Pancreas (tissue), 10 donors: ENCODE measurements around the gene CRYBA4. TPM values are rescaled to one million over a fixed set of nuclear protein-coding genes. Genes with fewer than 3 reads are reported as not detected.

Source experiments
- ATAC-seq, 4 donors: fragments of 200-7000 bp; cut with Tn5 transposase; one replicate each; pipeline versions ENCODE4 v1.8.0 to v1.9.1; 2020; ENCODE audit warnings: mild to moderate bottlenecking in 4 of 4, moderate library complexity in 4 of 4
- DNase-seq, 6 donors: peaks; one replicate each; pipeline ENCODE4 v3.0.0-alpha.2; 2020
- FAIRE-seq: peaks from 2 replicates; lab custom pipeline; 2012; peaks lifted over from hg19 to GRCh38; lab: Jason Lieb, UNC
- H3K27ac ChIP-seq, 4 donors: fragments of 200-600 bp; sonication (generic); 1 replicate in 3 of 4; 2 replicates in 1 of 4; pipeline versions ENCODE4 v1.5.0 to v1.8.0; 2020
- H3K27me3 ChIP-seq, 4 donors: fragments of 200-600 bp; one replicate each; pipeline ENCODE4 v1.8.0; 2021
- H3K36me3 ChIP-seq, 3 donors: fragments of 200-600 bp; sonication (generic) in 1 of 3; one replicate each; pipeline versions ENCODE4 v1.5.0 to v1.8.0; 2020 to 2021
- H3K4me1 ChIP-seq, 3 donors: fragments of 200-600 bp; one replicate each; pipeline ENCODE4 v1.8.0; 2021
- H3K4me3 ChIP-seq, 4 donors: fragments of 200-600 bp; sonication (generic) in 2 of 4; one replicate each; pipeline versions ENCODE4 v1.5.0 to v1.8.0; 2020 to 2021
- H3K9me3 ChIP-seq, 4 donors: fragments of 200-600 bp; one replicate each; pipeline ENCODE4 v1.8.0; 2021
- CTCF ChIP-seq, 4 donors: fragments of 200-600 bp; sonication (generic) in 3 of 4; IDR thresholded peaks; one replicate each; pipeline versions ENCODE4 v1.5.0 to v1.8.0; 2021; ENCODE audit warnings: antibody characterized with exemption in 4 of 4
- WGBS, 2 donors: extraction: QIAGEN DNeasy Blood & Tissue Kit; methylation state at CpG; one replicate each; pipeline ENCODE4 v1.1.7; 2013; 5-methylcytosine and 5-hydroxymethylcytosine counted together
- intact Hi-C, 3 donors: fragments of 100-400 bp; cut with DNase I; formaldehyde crosslinking; loops; one replicate each; pipeline versions ENCODE4 v1.11.1 to v1.14.2; 2022
- polyA plus RNA-seq, 2 donors: library from polyadenylated mRNA; stranded (reverse); fragments of 200-250 nt; gene quantifications; one replicate each; pipeline ENCODE4 v1.2.3, GENCODE V29; 2013
- total RNA-seq, 6 donors: library from RNA; stranded (reverse); fragmentation: NEBNext Ultra II Directional in 4 of 6; extraction: Animal tissue kit (Norgen Biotek cat#: 25700) in 4 of 6; gene quantifications; one replicate each; pipeline versions ENCODE4 v1.2.1 to v1.2.4, GENCODE V29; 2021 to 2023
- donor health status: healthy with polysubstance abuse.
- donor health status: DM: no; HTN: no; CAD: no; lungs with moderate emphysema.
- donor health status: DM: no; HTN: no; CAD: no.
- donor health status: control.
- donor health status: control.
- donor health status: Bipolar disorder and iron deficiency.
- donor health status: DM: yes; HTN: yes; CAD: no.
- donor health status: DM: no; HTN: no; CAD: no.
- donor health status: DM: no; HTN: no; CAD: no.
- donor health status: DM: yes; HTN: yes; CAD: no.

CRYBA4 gene
- total and polyA plus RNA-seq, 8 donors, result 0.19 TPM; not detected in 7

- TF ChIP-seq CTCF (IDR thresholded peaks at IDR 0.05), result peak; percentile 22 to 62 (median 40)
- H3K27me3 ChIP-seq, result no peaks in the 10 kb centered on the region
- H3K36me3 ChIP-seq, result no peaks in the 10 kb centered on the region
- peak overlapping the region; percentile 16 to 76 (median 54) for H3K27ac ChIP-seq
- ATAC-seq, result peak; percentile 59 to 73 (median 65)
- no peak overlapping the region for H3K4me3 ChIP-seq
- H3K9me3 ChIP-seq, result no peaks in the 10 kb centered on the region
- intact Hi-C loops, result no loop called here
- WGBS, 2 donors, result 10 to 28% methylated on average over 2 of the region's 2 CpGs
- DNase-seq, result peak in 5 of 6 donors; percentile 69 to 88 (median 84)
- no peak for FAIRE-seq
- peaks cover 11 to 21% (median 13%) of the 10 kb centered on the region in 3 donors for H3K4me1 ChIP-seq
Measured at GRCh38 chr22:26669060-26669481, 47.3 kb downstream of the CRYBA4 start.

DNA sequence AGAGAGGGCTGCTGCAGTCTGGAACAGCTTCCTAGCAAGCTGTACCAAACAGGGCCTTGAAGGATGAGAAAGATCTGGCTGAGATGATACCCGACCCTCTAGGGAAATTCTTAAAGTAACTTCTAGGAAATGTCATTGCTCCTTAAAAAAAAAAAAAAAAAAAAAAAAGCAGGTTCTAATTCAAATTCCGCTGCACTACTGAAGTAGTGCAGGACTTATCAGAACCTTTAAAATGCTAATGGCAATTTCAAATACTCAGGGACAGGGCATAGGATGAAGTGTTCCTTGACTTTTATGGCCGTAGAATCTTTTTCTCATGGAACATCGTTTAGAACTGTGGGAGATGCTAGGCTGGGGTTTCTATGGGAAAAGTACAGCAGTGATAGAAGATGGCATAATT is 48.7 kb downstream of the CRYBA4 start:
- intact Hi-C loops, result no loop called here
- Histone ChIP-seq H3K4me3 (no peak overlapping the region), H3K36me3 (no peaks in the 10 kb centered on the region), H3K4me1 (peaks cover 17 to 27% (median 18%) of the 10 kb centered on the region in 3 donors), H3K27me3 (no peaks in the 10 kb centered on the region), H3K27ac (no peak overlapping the region), H3K9me3 (no peaks in the 10 kb centered on the region)
- FAIRE-seq (no peak), DNase-seq (no peak), ATAC-seq (no peak)
- no peak for TF ChIP-seq CTCF (IDR thresholded peaks at IDR 0.05)
- whole genome bisulfite sequencing, 2 donors, result 83 to 84% methylated on average over 4 of the region's 4 CpGs

DNA sequence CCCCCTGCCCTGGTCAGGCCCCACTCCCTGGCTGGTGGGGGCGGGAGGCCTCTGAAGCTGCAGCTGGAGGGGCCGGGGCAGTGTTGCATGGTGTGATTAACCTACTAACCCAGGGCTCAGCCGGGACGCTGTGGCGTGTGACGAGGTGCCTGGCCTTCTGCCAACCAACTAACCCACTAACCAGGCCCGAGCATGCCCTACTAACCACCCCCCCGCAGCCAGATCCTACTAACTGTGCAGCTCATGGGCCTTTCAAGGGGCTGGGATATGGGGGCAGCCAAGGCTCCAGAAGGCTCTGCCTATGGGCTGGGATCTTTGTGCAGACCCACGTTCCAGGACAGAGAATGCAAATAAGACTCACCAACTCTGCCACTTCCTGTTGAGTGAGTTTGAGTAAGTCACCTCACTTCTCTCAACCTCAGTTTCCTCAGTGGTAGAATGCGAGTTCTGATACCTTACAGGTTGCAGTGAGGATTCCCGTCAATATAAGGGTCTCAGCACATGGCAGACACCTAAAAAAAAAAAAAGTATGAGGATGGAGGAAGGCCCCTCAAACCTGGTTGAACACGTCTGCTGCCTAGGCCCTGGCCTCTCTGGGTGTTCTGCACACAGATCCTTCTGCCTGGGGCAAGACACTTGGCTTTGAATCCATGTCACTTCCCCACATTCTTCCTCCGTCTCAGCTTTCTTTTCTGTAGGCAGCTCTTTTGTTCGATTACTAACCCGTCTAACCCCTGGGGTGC is 49.7 kb downstream of the CRYBA4 start:
- Histone ChIP-seq H3K27ac (peak overlapping the region in 2 of 4 donors; percentile 93 to 95), H3K9me3 (no peaks in the 10 kb centered on the region), H3K4me3 (no peak overlapping the region), H3K27me3 (no peaks in the 10 kb centered on the region), H3K4me1 (peaks cover 17 to 27% (median 18%) of the 10 kb centered on the region in 3 donors), H3K36me3 (no peaks in the 10 kb centered on the region)
- no peak for TF ChIP-seq CTCF (IDR thresholded peaks at IDR 0.05)
- DNase-seq (peak in 3 of 6 donors; percentile 46 to 84 (median 64)), ATAC-seq (no peak), FAIRE-seq (no peak)
- intact Hi-C loops, result no loop called here
- WGBS, 2 donors, result 88 to 90% methylated on average over 15 of the region's 15 CpGs

- peak overlapping the region; percentile 82 to 95 (median 92) for H3K27ac ChIP-seq
- TF ChIP-seq CTCF (IDR thresholded peaks at IDR 0.05), result no peak
- H3K36me3 ChIP-seq, result no peaks in the 10 kb centered on the region
- ATAC-seq, result no peak
- intact Hi-C loops, result no loop called here
- DNase-seq, result peak in 1 of 6 donors; percentile 52
- H3K9me3 ChIP-seq, result no peaks in the 10 kb centered on the region
- WGBS, 2 donors, result 86 to 89% methylated on average over 8 of the region's 8 CpGs
- H3K4me3 ChIP-seq, result peak overlapping the region in 2 of 4 donors; percentile 60 to 85
- H3K4me1 ChIP-seq, result peaks cover 17 to 27% (median 18%) of the 10 kb centered on the region in 3 donors
- no peak for FAIRE-seq
- H3K27me3 ChIP-seq, result no peaks in the 10 kb centered on the region
Measured at GRCh38 chr22:26672060-26672471, 50.3 kb downstream of the CRYBA4 start.
